NCI-H774 (cell line): ENCODE data around the gene CXorf51B.
"Not testable (repeated sequence)": the region's sequence is repeated elsewhere in the genome, so short reads cannot be mapped to it uniquely, and the experiment has no call there.

ENCODE experiments used
- DNase-seq: peaks from one replicate; lab custom pipeline; 2025; lab: John Stamatoyannopoulos, UW

CXorf51B gene

GRCh38 chrX:146809471-146809870 lies at the start of gene CXorf51B:
Gene CXorf51B, plus strand, starts transcription at chrX:146809771. Its CDS starts 21 bp downstream, at chrX:146809792.
- DNase-seq = not testable (repeated sequence)

- not testable (repeated sequence) for DNase-seq
Observed at GRCh38 chrX:146814644-146815043, 5.1 kb downstream of the CXorf51B start, which contains the start of gene CXorf51A. Gene CXorf51A, minus strand, starts transcription at chrX:146814744. Its CDS starts 21 bp downstream, at chrX:146814723.

- DNase-seq = no peak
Observed at GRCh38 chrX:146831994-146832393, 22.4 kb downstream of the CXorf51B start.

GRCh38 chrX:146854281-146854680 lies 44.7 kb downstream of the CXorf51B start:
- no peak for DNase-seq
